GM12873 (cell line): ENCODE results near the gene NOP56.

Experiments
- CTCF ChIP-seq: IDR thresholded peaks from 2 replicates; pipeline ENCODE4 v1.5.1; 2012; ENCODE audit warnings: low read depth, mild to moderate bottlenecking, moderate library complexity, low read length, control low read depth; ENCODE audit not compliant: insufficient read depth; ENCODE audit errors: missing control alignments

The NOP56 gene

GRCh38 chr20:2651772-2652723, at the start of gene NOP56:
Gene NOP56, plus strand, starts transcription at chr20:2652632. Its CDS starts 29 bp downstream, at chr20:2652661.
- no peak for TF ChIP-seq CTCF

GRCh38 chr20:2602746-2603145, 49.7 kb upstream of the NOP56 start:
- no peak for TF ChIP-seq CTCF

- no peak for TF ChIP-seq CTCF
Observed at GRCh38 chr20:2603816-2604505, 48.5 kb upstream of the NOP56 start.

- no peak for TF ChIP-seq CTCF
Observed at GRCh38 chr20:2604506-2604835, 48.0 kb upstream of the NOP56 start.

- TF ChIP-seq CTCF: no peak
Observed at GRCh38 chr20:2606507-2607006, 45.9 kb upstream of the NOP56 start.

GRCh38 chr20:2610326-2610725, 42.1 kb upstream of the NOP56 start:
- TF ChIP-seq CTCF: no peak
